Activated CD4-positive, alpha-beta T cell treated with anti-CD3 and anti-CD28 coated beads for 36 hours (primary cell): ENCODE results near the gene EIF5. TPM values are rescaled to one million over a fixed set of nuclear protein-coding genes. Genes with fewer than 3 reads are reported as not detected.
A peak's percentile ranks its signal among the peaks of the same experiment; 100 is the strongest.
"Not testable (repeated sequence)": the region's sequence is repeated elsewhere in the genome, so short reads cannot be mapped to it uniquely, and the experiment has no call there.

ENCODE experiments used
- ATAC-seq: fragments of 200-7000 bp; cut with Tn5 transposase; one replicate; pipeline ENCODE4 v1.10.0; 2021; ENCODE audit warnings: mild to moderate bottlenecking, moderate library complexity
- CTCF ChIA-PET: fragments of 350-600 bp; sonication (Branson Sonifier 250); formaldehyde crosslinking; loops from one replicate; lab custom pipeline; 2021; ENCODE audit warnings: antibody characterized with exemption; lab: Charles Lee
- POLR2A ChIA-PET: fragments of 350-600 bp; sonication (Branson Sonifier 250); formaldehyde crosslinking; loops from one replicate; lab custom pipeline; 2021; ENCODE audit warnings: antibody characterized with exemption, inconsistent platforms; lab: Charles Lee
- DNase-seq: peaks from one replicate; pipeline ENCODE4 v3.0.0-alpha.2; 2020
- H3K27ac Mint-ChIP-seq: one replicate; pipeline ENCODE4 v1.8.0; 2021; ENCODE audit warnings: mixed read lengths
- H3K27me3 Mint-ChIP-seq: one replicate; pipeline ENCODE4 v1.8.0; 2021; ENCODE audit warnings: mixed read lengths
- H3K36me3 Mint-ChIP-seq: one replicate; pipeline ENCODE4 v1.8.0; 2021; ENCODE audit warnings: low read depth, mixed read lengths
- H3K4me1 Mint-ChIP-seq: one replicate; pipeline ENCODE4 v1.8.0; 2021; ENCODE audit warnings: mixed read lengths
- H3K4me3 Mint-ChIP-seq: one replicate; pipeline ENCODE4 v1.8.0; 2021; ENCODE audit warnings: mild to moderate bottlenecking, moderate library complexity, mixed read lengths
- H3K9me3 Mint-ChIP-seq: one replicate; pipeline ENCODE4 v1.8.0; 2021; ENCODE audit warnings: low read depth, mixed read lengths
- intact Hi-C, 2 experiments: fragments of 100-400 bp; cut with DNase I in 1 of 2; cut with micrococcal nuclease in 1 of 2; formaldehyde crosslinking; loops; one replicate each; pipeline versions ENCODE4 v1.14.2 to v1.15.1; 2022 to 2024; cut with DNase I, micrococcal nuclease
- total RNA-seq, 2 experiments: library from RNA; stranded (reverse); gene quantifications; one replicate each; pipeline ENCODE4 v1.2.3, GENCODE V29; 2021

Gene EIF5
- total RNA-seq, 2 experiments from 2014 or later: 222 to 234 TPM

DNA sequence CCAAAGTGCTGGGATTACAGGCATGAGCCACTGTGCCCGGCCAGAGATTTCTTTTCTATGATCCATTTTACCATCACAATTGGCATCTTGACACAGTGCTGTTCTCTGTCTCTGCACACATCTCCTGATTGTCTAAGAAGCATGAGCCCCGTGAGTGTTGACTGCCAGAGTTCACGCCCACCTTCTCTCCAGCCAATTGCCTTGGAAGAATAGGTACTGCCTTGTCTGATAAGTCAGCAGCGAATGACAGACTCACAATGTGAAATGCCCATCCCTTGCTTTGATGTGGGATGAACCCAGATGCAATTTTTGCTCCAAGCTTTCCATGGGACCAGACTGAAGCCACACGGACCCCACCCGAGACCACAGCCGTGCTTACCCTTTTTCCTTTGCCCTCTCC is 19.3 kb downstream of the EIF5 start:
- ChIA-PET POLR2A (interaction anchor here (0.6 kb wide), 1 partner anchor 88 kb away, joined by 3 read pairs; no protein-coding TSS in a partner anchor), CTCF (interaction anchor here (0.7 kb wide), 1 partner anchor 32 kb away, joined by 3 read pairs; the partner anchor contains the start of gene MARK3)
- Mint-ChIP-seq H3K36me3 (no peaks in the 10 kb centered on the region), H3K27ac (no peak overlapping the region), H3K9me3 (no peaks in the 10 kb centered on the region), H3K4me3 (no peak overlapping the region), H3K4me1 (no peaks in the 10 kb centered on the region), H3K27me3 (peaks cover 4% of the 10 kb centered on the region)
- intact Hi-C loops: no loop called here
- no peak for ATAC-seq
- DNase-seq: no peak

DNA sequence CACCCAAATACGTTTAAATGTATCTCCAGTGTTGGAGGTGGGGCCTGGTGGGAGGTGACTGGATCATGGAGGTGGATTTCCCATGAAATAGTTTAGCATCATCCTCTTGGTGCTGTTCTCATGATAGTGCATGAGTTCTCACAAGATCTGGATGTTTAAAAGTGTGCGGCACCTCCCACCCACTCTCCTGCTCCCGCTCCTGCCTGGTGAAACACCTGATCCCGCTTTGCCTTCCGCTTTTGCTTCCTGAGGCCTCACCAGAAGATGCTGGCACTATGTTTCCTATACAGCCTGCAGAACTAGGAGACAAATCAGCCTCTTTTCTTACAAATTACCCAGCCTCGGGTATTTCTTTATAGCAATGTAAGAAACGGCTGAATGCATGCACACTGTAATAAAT is 20.1 kb downstream of the EIF5 start:
- Mint-ChIP-seq H3K27ac (no peak overlapping the region), H3K4me3 (no peak overlapping the region), H3K9me3 (no peaks in the 10 kb centered on the region), H3K27me3 (peaks cover 4% of the 10 kb centered on the region), H3K36me3 (no peaks in the 10 kb centered on the region), H3K4me1 (no peaks in the 10 kb centered on the region)
- ATAC-seq (no peak), DNase-seq (no peak)
- intact Hi-C loops: no loop called here
- POLR2A ChIA-PET: interaction anchor here (0.6 kb wide), 1 partner anchor 89 kb away, joined by 3 read pairs; no protein-coding TSS in a partner anchor
- CTCF ChIA-PET: interaction anchor here (0.6 to 0.7 kb wide), 2 partner anchors 14 to 31 kb away, joined by 3 read pairs; partner anchors contain the start of gene MARK3

DNA sequence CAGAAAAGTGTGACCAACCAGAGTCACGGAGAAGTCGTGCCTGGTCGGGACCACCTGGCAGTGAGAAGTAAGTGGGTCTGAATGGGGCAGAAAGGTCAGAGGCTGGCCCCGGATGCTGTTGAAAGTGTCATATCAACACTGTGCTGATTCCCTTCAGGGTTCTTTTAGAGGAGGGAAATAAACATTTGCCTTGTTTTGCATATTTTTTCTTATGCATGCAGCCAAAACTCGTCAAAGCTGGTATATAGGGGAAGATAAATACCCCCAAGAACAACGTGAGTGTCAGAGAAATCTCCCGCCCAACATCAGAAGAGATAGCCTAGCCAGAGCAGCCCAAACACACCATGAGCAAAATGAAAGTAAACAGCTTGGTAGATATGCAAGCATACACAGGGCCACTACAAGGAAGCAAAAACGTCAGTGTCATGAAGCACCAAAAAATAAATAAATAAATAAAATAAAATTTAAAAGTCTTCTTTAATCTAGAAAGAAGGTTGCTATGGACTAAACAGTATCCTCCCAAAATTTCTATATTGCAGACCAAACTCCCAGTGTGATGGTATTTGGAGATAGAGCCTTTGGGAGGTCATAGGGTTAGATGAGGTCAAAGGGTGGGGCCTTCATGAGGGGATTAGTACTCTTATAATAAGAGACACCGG is 22.1 kb downstream of the EIF5 start:
- no peak overlapping the region for H3K4me3 Mint-ChIP-seq
- CTCF ChIA-PET: interaction anchor here (1.1 to 1.5 kb wide), 2 partner anchors 16 to 18 kb away, joined by 4 to 5 read pairs; no protein-coding TSS in a partner anchor

DNA sequence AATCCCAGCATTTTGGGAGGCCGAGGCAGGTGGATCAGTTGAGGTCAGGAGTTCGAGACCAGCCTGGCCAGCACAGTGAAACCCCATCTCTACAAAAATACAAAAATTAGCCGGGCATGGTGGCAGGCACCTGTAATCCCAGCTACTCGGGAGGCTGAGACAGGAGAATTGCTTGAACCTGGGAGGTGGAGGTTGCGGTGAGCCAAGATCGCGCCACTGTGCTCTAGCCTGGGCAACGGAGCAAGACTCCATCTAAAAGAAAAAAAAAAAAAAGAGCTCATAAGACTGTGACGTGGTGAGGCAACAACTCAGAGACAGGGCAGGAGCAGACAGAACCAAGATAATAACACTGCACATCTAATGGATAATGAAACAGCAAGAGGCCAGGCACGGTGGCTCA is 23.5 kb downstream of the EIF5 start:
- H3K4me3 Mint-ChIP-seq, ATAC-seq, H3K4me1 Mint-ChIP-seq, DNase-seq, H3K36me3 Mint-ChIP-seq, H3K27me3 Mint-ChIP-seq, intact Hi-C loops, H3K27ac Mint-ChIP-seq, H3K9me3 Mint-ChIP-seq: not testable (repeated sequence)
- ChIA-PET CTCF (interaction anchor here (0.7 to 1.2 kb wide), 4 partner anchors 10 to 204 kb away, joined by 3 to 6 read pairs (median 4); no protein-coding TSS in a partner anchor), POLR2A (interaction anchor here (0.5 kb wide), 1 partner anchor 12 kb away, joined by 3 read pairs; no protein-coding TSS in a partner anchor)

More for the DNA sequence above, 22.1 kb downstream of the EIF5 start:
- ATAC-seq (no peak), DNase-seq (no peak)
- no peaks in the 10 kb centered on the region for H3K4me1 Mint-ChIP-seq
- H3K27ac Mint-ChIP-seq: no peak overlapping the region
- intact Hi-C loops: no loop called here
- no peaks in the 10 kb centered on the region for H3K9me3 Mint-ChIP-seq
- no peaks in the 10 kb centered on the region for H3K36me3 Mint-ChIP-seq
- POLR2A ChIA-PET: no interaction called here
- H3K27me3 Mint-ChIP-seq: peaks cover 4% of the 10 kb centered on the region

DNA sequence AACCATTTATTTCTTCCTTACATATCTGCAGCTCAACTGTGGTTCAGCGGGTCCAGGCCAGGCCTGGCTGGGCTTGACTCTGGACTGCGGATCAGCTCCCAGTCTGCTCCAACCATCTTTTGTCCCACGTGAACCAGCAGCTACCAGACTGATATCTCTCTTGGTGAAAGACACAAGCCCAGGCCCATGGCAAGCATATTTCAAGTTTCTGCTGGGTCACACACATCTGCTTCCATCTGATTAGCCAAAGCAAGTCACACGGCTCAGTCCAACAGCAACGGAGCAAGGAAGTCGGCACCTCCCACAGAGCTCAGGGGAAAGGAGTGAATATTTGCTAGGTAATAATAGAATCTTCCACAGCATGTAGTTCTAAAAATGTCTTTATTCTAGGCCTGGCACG is 26.5 kb downstream of the EIF5 start:
- CTCF ChIA-PET: interaction anchor here (0.6 to 1.2 kb wide), 4 partner anchors 30 to 239 kb away, joined by 3 to 6 read pairs (median 4); no protein-coding TSS in a partner anchor
- no peak overlapping the region for H3K27ac Mint-ChIP-seq
- no peak overlapping the region for H3K4me3 Mint-ChIP-seq
- H3K4me1 Mint-ChIP-seq: peaks cover 5% of the 10 kb centered on the region
- H3K36me3 Mint-ChIP-seq: peaks cover 14% of the 10 kb centered on the region
- ATAC-seq: no peak
- DNase-seq: no peak
- POLR2A ChIA-PET: interaction anchor here (0.7 kb wide), 1 partner anchor 24 kb away, joined by 4 read pairs; no protein-coding TSS in a partner anchor
- intact Hi-C loops: no loop called here
- peaks cover 20% of the 10 kb centered on the region for H3K9me3 Mint-ChIP-seq
- H3K27me3 Mint-ChIP-seq: peaks cover 6% of the 10 kb centered on the region

DNA sequence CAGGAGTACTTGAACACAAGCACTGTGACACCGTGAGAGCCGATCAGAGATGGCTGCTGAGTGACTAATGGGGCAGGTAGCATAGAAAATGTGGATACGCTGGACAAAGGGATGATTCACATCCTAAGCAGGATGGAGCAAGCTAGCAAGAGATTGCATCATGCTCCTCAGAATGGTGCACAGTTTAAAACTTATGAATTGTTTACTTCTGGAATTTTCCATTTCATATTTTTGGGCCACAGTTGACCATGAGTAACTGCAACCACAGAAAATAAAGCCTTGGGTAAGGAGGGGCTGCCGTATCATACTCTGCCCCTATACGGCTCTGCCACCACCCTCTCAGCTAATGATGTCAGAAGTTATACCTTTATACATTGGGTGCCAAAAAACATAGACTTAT is 27.8 kb downstream of the EIF5 start:
- ATAC-seq (peak; percentile 75), DNase-seq (peak; percentile 54)
- Mint-ChIP-seq H3K27ac (peak overlapping the region; percentile 81), H3K27me3 (peaks cover 6% of the 10 kb centered on the region), H3K36me3 (peaks cover 14% of the 10 kb centered on the region), H3K4me3 (no peak overlapping the region), H3K9me3 (peaks cover 20% of the 10 kb centered on the region), H3K4me1 (peaks cover 5% of the 10 kb centered on the region)
- intact Hi-C loops: no loop called here
- CTCF ChIA-PET: interaction anchor here (1.9 kb wide), 1 partner anchor 19 kb away, joined by 5 read pairs; no protein-coding TSS in a partner anchor
- POLR2A ChIA-PET: no interaction called here

DNA sequence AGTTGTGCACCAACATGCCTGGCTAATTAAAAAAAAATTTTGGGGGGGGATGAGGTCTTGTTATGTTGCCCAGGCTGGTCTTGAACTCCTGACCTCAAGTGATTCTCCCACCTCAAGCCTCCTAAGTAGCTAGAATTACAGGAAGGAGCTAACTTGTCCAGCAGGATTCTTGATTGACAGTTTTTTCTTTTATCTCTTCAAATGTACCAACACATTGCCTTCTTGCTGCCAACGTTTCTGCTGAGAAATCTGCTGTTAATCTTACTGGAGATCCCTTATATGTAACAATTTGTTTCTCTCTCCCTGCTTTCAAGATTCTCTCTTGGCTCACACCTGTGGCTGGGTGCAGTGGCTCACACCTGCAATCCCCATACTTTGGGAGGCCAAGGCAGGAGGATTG is 28.7 kb downstream of the EIF5 start:
- H3K4me1 Mint-ChIP-seq: peaks cover 5% of the 10 kb centered on the region
- peaks cover 14% of the 10 kb centered on the region for H3K36me3 Mint-ChIP-seq
- POLR2A ChIA-PET: no interaction called here
- peaks cover 20% of the 10 kb centered on the region for H3K9me3 Mint-ChIP-seq
- ATAC-seq: no peak
- H3K4me3 Mint-ChIP-seq: no peak overlapping the region
- DNase-seq: no peak
- intact Hi-C loops: no loop called here
- CTCF ChIA-PET: interaction anchor here (1.9 kb wide), 1 partner anchor 20 kb away, joined by 5 read pairs; no protein-coding TSS in a partner anchor
- H3K27me3 Mint-ChIP-seq: peaks cover 6% of the 10 kb centered on the region
- peak overlapping the region; percentile 51 for H3K27ac Mint-ChIP-seq

DNA sequence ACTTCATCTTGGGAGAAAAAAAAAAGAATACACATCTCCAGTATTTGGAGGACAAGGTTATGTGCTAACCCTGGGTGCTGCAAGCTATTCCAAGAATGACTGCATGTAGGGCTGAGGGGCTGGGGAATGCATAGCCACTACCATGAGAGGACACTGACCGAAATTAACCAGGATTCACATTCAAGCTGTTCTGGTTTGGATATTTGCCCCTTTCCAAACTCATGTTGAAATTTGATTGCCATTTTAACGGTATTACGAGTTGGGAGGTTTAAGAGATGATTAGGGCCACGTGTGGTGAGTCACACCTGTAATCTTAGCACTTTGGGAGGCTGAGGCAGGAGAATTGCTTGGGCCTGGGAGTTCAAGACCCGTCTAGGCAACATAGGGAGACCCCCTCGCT is 32.7 kb downstream of the EIF5 start:
- Mint-ChIP-seq H3K4me1 (peaks cover 3% of the 10 kb centered on the region), H3K27me3 (peaks cover 6% of the 10 kb centered on the region), H3K27ac (no peak overlapping the region), H3K4me3 (no peak overlapping the region), H3K9me3 (peaks cover 18% of the 10 kb centered on the region), H3K36me3 (peaks cover 13% of the 10 kb centered on the region)
- CTCF ChIA-PET: interaction anchor here (0.7 to 1.6 kb wide), 3 partner anchors 9 to 24 kb away, joined by 4 to 6 read pairs (median 4); no protein-coding TSS in a partner anchor
- ATAC-seq: no peak
- DNase-seq: no peak
- POLR2A ChIA-PET: no interaction called here
- intact Hi-C loops: no loop called here

DNA sequence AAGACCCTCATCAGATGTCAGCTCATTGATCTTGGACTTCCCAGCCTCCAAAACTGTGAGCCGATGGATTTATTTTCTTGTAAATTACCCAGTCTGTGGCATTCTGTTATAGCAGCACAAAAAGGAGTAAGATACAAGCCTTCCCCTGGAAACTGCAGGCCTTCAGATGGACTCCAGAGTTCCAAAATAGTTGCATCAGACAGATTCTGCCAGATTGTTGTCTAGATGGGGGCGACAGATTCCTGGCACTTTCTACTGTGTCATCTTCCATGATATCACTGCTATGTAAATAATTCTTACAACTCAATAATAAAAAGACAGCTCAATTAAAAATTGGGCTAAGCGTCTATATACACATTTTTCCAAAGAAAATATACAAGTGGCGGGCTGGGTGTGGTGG is 34.0 kb downstream of the EIF5 start:
- intact Hi-C loops: no loop called here
- no peak for ATAC-seq
- CTCF ChIA-PET: interaction anchor here (0.7 to 1.6 kb wide), 3 partner anchors 10 to 23 kb away, joined by 3 to 6 read pairs (median 4); no protein-coding TSS in a partner anchor
- no peak overlapping the region for H3K4me3 Mint-ChIP-seq
- H3K27me3 Mint-ChIP-seq: peaks cover 6% of the 10 kb centered on the region
- H3K27ac Mint-ChIP-seq: no peak overlapping the region
- H3K4me1 Mint-ChIP-seq: peaks cover 5% of the 10 kb centered on the region
- H3K9me3 Mint-ChIP-seq: peaks cover 10% of the 10 kb centered on the region
- peaks cover 7% of the 10 kb centered on the region for H3K36me3 Mint-ChIP-seq
- POLR2A ChIA-PET: no interaction called here
- DNase-seq: no peak

DNA sequence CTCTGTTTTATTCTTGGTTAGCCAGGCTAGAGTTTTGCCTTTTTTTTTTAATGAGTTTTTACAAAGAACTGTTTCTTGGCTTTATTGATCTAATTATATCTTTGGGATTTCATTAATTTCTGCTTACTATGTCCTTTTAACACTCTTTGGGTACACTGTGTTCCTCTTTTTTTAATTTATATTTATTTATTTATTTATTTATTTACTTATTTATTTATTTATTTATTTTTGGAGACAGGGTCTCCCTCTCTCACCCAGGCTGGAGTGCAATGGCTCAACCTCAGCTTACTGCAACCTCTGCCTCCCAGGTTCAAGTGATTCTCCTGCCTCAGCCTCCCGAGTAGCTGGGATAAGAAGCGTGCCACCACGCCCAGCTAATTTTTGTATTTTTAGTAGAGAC is 36.0 kb downstream of the EIF5 start:
- intact Hi-C loops: no loop called here
- ChIA-PET POLR2A (no interaction called here), CTCF (interaction anchor here (0.7 to 1.0 kb wide), 3 partner anchors 27 to 126 kb away, joined by 3 read pairs; no protein-coding TSS in a partner anchor)
- no peak overlapping the region for H3K27ac Mint-ChIP-seq
- ATAC-seq (no peak), DNase-seq (no peak)
- H3K4me1 Mint-ChIP-seq: peaks cover 5% of the 10 kb centered on the region
- no peaks in the 10 kb centered on the region for H3K9me3 Mint-ChIP-seq
- H3K36me3 Mint-ChIP-seq: no peaks in the 10 kb centered on the region
- no peak overlapping the region for H3K4me3 Mint-ChIP-seq
- peaks cover 2% of the 10 kb centered on the region for H3K27me3 Mint-ChIP-seq

DNA sequence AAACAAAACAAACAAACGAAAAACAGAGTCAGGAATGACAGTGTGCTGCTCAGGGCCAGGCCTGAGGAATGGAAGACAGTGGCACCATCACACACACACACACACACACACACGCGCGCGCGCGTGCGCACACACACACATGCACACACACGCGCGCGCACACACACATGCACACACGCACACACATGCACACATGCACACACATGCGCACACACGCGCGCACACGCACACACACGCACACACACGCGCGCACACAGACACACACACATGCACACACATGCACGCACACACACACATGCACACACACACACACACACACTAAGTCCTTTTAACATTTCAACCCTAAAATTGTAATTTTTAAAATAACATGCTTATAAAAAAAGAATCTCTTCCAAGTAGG is 38.0 kb downstream of the EIF5 start:
- intact Hi-C loops: no loop called here
- ChIA-PET POLR2A (no interaction called here), CTCF (interaction anchor here (0.6 kb wide), 1 partner anchor 19 kb away, joined by 3 read pairs; no protein-coding TSS in a partner anchor)
- no peak for ATAC-seq
- no peak overlapping the region for H3K4me3 Mint-ChIP-seq
- no peaks in the 10 kb centered on the region for H3K36me3 Mint-ChIP-seq
- peaks cover 5% of the 10 kb centered on the region for H3K4me1 Mint-ChIP-seq
- H3K9me3 Mint-ChIP-seq: no peaks in the 10 kb centered on the region
- H3K27ac Mint-ChIP-seq: no peak overlapping the region
- no peak for DNase-seq
- H3K27me3 Mint-ChIP-seq: peaks cover 2% of the 10 kb centered on the region
